Activated CD4-positive, CD25-positive, alpha-beta regulatory T cell treated with anti-CD3 and anti-CD28 coated beads, Interleukin-2, amount 50 U/mL, for 72 hours (primary cell): Measurements from ENCODE around the gene NLRC5.
"Not testable (repeated sequence)": the region's sequence is repeated elsewhere in the genome, so short reads cannot be mapped to it uniquely, and the experiment has no call there.

ENCODE experiments used
- DNase-seq: peaks from one replicate; pipeline ENCODE4 v3.0.0; 2021

The NLRC5 gene

DNA sequence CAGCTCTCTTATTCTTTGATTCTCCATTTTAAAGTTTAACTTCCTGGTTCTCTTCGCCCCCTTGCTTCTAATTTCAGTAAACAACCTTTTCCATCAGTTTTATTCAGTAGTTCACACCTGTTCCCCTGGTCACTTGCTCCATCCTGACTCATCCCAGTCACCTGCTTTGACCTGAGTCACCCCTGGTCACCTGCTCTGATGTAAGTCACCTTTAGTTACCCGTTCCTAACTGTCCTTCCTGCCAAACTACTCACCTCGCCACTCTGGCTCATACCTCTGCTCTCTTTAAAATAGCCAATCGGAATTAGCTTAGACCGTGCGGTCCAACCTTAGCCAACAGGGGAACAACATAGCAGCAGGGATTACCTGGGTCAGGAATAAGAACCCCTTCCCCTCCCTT is 4.7 kb upstream of the NLRC5 start:
- no peak for DNase-seq

DNA sequence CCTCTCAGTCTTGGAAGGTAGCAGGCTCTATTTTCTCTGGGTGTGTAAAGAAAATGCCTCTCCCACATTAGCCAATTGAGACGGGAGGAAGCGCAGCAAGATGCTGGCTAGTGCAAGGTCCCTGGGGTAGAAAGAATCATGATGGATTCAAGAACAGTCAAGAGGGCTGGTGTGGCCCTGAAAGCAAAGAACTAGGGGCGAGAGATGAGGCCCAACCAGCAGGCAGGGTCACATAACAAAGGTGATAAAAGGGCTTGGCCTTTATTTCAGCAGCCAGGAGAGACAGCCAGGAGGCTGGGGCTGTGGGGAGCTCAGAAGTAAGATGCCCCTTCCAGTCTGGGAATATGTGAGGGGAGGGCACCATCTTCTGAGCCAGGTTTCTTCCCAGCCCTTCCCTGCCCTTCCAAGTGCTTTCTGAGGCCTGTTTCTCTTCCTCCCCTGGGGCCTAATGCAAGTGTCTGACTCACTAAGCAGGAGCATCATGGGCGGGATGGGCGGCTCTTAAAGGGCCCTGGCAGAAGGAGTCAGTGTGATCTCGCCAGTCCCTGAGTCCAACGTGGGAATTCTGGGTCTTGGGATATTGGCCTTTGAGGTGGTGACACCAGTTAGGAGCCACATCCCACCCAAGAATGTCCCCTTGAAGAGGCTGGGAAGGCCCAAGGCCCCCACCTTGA is 3.9 kb upstream of the NLRC5 start:
- DNase-seq: no peak

DNA sequence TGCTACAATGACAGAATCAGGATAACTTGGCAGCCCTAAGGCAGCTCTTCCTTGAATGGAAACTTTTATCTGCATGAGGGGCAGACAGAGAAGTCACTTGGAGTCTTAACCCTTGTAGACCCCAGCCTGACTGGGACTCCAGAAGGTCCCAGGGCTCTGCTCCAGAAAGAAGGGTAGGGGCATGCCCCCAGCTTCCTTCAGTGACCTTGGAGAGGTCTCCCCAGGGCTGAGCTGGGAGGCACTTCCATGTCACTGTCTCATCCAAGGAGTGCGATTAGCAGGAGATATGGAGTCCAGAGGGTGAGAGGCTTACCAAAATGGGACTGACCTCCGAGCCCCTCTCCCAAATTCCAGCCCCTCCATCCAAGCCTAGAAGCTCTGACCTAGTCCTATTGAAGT is 3.4 kb upstream of the NLRC5 start:
- no peak for DNase-seq

DNA sequence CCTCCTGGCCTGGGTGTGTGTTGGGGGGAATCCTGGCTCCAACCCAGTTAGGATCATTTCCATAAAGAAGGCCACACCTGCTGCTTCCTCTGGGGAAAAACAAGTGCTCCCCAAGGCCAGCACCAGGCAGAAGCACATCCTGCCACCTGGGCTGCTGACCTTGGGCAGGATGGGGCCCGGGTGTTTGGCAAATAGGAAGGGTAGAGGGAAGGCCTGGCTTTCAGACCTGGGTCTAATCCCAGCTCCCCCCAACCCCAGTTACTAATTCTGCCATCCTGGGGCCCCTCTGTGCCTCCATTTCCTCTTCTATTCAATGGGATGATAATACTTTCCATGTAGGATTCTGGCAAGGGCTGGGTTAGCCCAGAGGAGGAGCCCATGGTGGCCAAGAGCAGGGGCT is 3.0 kb upstream of the NLRC5 start:
- DNase-seq: no peak

DNA sequence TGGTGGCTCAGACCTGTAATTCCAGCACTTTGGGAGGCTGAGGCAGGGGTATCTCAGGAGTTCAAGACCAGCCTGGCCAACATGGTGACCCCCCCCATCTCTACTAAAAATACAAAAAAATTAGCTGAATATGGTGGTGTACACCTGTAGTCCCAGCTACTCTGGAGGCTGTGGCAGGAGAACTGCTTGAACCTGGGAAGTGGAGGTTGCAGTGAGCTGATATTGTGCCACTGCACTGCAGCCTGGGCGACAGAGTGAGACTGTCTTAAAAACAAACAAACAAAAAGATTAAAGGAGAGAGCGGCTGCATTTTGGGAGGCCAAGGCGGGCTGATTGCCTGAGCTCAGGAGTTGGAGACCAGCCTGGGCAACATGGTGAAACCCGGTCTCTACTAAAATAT is 2.4 kb upstream of the NLRC5 start:
- not testable (repeated sequence) for DNase-seq

DNA sequence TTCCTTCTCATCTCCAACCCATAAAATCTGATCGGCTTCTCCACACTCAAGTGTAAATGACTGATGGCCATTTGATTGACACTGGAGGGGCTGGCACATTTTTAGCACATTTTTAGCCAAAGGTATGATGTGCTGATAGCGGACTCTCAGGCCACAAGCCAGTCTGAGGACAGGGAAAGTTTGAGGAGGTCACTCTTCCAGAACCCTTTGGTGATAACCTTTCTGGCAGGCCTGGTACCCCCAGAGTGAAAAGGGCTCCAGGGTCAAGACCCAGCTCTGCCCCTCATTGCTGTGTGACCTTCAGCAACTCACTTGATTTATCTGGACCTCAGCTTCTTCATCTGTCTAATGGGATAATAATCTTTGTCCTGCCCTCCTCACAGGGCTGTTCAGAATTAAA is 1.7 kb upstream of the NLRC5 start:
- DNase-seq: no peak

DNA sequence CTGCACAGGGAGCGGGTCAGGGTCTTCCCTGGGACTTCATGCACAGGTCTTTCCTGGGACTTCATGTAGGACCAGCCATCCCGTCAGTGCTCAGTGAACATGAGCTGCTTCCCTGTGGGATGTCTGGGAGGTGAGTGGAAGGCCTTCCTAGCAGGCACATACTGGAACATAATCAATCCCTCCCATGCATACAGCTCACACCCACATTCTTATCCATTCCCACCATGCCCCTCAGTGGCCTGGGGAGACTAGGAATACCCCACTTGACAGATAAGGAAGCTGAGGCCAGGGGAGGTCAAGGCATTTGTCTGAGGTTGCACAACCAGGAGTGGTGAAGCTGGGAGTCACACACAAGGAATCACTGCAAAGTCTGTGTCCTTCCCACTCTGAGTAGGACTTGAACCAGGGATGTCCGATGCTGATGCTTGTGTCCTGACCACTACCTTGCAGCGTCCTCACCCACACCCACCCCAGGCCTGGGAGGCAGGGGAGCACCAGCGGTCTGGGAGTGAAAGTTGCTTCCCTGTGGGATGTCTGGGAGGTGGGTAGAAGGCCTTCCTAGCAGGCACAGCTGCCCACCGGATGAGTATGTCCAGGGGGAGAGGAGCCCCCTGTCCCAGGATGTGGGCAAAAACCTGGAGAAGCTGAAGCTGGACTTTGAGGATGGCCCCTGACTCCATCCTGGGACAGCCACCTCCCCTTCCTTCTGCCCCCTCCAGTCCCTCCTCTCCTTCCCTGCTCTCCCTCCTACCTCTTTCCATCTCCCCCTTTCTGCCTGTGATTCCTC is 1.0 kb upstream of the NLRC5 start:
- no peak for DNase-seq

DNA sequence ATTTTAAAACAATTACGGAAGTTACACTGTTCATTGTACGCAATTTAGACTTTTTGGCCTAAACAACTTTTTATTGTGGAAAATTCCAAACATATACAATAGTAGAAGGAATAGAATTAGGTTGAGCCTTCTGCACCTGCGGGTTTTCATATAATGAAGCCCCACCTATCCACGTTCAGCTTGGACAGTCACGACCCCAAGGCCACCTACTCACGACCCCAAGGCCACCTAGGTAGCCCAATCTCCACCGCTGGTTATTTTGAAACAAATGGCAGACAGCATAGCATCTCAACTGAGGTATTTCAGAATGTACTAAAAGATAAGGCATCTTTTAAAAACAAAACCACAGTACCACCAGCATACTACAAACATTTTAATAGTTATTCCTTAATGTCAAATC is 631 bp downstream of the NLRC5 start:
- DNase-seq: no peak

DNA sequence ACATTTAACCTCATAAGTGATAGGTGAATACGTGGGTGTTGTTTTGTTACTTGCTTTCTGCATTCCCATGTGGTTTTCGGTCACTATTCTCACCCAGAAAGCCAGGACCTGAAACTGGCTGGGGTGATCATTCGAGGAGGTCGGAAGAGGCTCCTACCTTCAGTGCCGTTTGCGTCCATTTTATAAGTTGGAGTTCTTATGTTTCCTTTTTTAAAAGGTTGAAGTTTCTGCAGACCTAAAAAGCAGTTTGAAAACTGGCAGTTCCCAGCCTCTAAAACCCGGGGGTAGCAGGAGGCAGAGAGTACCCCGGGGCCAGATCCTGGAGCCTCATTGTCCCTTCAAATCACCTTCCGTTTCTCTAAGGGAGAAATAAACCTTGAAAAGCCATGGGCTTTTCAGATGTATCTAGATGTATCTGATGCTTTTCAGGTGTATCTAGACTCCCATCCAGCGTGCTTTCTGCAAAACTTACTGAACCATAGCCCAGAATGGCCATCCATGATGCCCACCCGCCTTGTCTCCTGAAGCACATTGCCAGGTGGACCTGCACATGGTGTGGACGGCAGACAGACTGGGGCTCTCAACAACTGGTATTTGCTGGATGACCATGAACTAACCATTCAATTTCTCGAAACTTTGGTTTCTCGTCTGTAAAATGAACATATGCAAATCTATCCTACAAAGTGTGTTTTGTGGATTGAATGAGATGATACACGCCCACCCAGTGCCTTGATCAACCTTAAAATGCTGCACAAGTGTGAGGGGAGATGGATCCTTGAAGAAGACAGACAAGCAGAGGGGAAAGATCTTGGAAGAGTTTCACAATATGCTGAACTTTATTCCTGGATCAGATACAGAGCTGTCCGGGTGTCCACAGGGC is 1.3 kb downstream of the NLRC5 start:
- DNase-seq: no peak

DNA sequence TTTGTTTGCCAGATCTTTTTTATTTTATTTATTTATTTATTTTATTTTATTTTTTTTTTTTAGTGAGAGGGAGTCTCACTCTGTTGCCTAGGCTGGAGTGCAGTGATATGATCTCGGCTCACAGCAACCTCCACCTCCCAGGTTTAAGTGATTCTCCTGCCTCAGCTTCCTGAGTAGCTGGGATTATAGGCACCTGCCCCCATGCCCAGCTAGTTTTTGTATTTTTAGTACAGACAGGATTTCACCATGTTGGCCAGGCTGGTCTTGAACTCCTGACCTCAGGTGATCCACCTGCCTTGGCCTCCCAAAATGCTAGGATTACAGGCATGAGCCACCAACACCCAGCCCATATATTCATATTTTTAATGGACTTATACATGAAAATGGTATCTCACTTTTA is 3.1 kb downstream of the NLRC5 start:
- not testable (repeated sequence) for DNase-seq

DNA sequence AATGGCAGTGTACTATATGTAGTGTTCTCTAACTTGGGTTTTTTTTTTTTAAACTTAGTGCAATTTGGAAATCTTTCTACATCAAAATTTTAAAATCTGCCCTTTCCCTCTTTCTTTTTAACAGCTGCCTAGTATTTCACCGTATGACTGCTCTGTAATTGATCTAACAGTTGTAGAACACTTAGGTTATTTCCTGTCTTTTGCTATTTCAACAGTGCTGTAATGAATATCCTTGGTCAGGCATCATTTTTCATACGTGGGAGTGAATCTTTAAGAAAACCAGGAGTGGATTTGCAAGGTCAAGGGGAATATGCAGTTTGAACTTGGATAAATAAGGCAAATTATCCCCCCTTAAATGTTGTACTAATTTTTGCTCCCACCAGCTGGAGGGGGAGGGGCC is 3.8 kb downstream of the NLRC5 start:
- no peak for DNase-seq

DNA sequence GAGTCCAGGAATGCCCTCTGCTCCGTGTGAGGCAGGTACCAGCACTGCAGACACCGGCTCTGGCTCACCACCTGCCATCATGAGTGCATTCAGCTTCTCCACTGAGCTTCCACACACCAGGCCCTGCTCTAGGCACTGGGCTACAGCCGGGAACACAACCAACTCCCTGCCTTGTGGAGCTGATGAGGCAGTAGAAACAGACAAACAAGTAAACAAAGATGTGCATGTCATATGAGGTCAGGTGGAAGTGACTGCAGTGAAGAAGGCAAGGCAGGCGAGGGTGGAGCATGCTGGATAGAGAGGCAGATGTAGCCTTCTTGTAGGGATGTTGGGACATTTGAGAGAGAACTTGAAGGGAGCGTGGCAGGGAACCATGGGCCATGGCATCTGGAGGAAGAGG is 5.0 kb downstream of the NLRC5 start:
- DNase-seq: no peak

DNA sequence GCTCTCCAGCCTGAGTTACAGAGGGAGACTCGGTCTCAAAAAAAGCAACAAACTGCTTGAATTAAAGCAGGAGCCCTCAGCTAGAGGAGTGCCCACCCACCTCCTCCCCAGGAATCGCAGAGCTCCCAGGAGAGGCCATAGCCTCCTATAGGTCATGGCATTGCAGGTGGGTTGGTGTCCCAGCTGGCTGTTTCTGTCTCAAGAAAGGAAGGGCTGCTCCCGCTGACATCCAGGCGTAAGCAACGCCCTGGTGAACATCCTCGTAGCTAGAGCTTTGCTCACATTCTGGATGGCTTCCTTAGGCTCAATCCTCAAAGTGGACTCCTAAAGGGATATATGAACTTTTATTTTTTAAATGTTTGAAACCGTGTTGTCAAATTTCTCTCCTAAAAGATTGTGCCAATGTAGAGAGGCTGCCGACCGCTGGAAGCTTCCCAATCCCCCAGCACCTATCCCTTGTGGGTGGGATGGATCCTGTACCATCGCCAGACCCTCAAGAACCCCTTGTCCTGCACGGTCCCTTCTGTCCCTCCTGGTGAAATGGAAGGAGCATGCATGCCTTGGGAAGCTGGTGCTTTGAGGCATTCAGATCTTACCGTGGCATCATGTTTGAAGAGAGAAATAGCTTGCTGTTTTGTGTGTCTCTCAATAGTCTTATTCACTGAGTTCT is 5.9 kb downstream of the NLRC5 start:
- no peak for DNase-seq

DNA sequence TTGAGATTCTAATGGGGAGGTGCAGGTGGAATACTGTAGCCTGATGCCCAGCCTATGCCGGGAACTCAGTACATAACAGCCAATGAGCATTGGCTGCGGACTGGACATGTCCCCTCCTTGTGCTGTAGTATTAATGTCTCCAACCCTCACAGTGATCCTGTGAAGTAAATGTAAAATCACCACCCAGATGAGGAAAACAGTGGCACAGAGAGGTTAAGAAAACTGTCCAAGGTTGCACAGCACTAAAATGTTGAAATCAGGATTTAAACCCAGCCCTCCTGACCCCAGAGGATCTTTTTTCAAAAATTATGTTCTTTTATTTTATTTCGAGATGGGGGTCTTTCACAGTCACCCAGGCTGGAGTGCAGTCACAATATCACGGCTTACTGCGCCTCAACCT is 7.9 kb downstream of the NLRC5 start:
- DNase-seq: no peak

DNA sequence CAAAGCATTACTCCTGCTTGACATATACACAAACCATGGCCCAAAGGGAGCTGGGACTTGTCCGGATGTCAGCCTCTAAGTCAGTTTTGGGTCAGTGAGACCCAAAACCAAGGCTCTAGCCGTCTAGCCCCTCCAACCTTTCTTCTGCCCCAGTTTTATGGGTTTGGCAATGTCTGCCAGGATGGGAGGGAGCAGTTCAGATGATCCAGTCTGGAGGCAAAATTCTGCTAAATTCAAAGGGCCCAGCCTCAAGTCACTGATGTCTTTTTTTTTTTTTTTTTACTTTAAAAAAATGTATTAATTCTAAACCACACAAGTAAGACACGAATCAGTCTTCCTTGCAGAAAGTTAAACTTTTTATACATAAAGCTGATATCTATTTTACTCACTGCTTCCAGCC is 8.6 kb downstream of the NLRC5 start:
- DNase-seq: no peak

DNA sequence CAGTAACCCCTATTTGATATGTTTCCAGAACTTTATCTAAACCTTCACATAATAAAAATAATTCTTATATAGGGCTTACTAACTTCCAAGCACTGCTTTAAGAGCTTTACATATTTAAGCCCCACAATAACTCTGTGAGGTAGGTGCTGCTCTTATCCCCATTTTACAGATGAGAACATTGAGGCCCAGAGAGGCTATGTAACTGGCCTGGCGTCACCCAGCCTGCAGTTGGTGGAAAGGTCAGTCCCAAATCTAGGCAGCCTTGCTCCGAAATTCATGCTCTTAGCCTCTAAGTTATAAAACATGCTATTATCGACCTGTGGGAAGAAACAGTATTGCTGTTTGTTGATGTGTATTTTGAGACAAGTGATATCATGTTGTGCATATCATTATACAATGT is 9.0 kb downstream of the NLRC5 start:
- no peak for DNase-seq

DNA sequence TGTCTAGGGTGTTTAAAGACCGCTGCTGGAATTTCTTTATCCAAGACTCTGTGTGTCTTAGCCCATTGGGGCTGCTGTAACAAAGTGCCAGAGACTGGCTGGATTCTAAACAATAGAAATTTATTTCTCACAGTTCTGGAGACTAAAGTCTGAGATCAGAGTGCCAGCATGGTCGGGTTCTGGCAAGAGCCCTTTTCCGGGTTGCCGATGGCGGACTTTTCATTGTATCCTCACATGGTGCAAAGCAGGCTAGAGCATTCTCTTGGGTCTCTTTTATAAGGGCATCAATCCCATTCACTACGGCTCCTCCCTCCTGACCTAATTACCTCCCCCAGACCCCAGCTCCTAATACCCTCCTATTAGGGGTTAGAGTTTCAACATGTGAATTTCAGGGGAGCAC is 9.5 kb downstream of the NLRC5 start:
- no peak for DNase-seq

DNA sequence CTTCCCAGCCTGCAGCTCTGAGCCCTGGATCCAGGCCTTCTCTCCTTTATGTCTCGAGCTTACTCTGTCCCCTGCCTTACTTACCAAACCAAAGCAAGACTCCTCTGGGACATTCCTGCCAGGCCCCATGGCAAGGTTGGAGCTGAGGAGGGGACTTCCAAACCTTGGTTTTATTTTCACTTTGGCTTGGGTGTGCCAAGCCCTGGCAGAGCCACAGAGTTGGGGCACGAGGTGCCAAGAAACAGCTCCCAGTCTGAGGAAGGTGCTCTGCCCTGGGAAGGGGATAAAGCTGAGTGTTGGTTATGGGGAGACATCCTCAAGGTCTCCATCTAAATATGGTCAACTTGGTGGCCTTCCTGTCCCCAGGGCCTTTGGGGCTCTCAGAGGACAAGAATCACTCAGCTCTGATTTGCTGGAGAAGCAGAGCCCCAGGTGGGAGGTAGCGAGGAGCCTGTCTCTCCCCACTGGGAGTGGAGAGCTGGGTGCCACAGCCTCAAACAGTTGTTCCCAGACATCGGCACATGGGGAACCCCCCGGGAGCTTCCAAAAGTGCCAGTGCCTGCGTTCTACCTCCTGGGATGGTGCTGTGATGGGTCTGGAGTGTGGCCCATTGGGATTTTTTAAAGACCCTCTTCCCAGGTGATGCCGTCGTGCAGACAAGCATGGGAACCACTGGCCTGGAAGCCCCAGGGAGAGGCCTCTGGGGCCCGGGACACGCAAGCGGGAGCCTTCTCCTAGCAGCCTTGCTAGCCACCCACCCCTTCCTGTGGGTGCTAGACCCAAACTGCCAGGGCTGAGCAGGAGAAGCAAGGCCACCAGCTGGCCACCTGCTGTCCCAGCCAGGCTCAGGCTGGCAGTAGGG is 10.3 kb downstream of the NLRC5 start:
- DNase-seq: peak; percentile 44

DNA sequence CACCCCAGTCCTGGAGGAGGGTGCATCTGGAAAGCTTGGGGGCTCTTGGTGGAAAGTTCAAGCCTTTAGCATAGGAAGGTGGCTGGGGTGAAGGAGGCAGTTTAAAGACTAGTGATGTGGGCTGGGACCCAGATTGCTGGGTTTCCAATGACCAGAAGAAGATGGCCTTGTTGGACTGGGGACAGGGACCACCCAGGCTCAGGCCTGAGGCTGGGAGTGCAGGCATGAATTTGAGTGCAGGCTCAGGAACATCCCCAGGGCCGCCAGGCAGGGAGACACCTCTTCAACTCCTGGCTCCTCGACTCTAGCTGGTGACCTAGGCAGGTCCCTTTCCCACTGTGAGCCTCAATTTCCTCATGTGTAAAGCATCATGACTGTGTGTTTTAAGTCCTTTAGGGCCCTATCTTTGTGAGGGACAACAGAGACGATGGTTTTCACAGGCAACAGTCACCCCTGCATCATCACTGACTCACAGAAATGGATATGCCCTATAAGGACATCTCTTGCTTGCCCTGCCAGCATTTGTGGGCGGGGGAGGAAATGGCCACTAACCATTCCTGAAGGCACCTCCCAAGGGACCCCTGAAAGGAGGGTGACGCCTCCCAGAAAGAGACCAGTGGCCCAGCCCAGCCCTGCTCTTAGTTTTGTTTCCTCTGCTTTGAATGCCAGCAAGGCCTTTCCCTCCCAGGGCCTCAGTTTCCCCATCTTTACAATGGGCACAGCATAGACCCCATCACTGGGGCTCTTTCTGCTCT is 11.1 kb downstream of the NLRC5 start:
- peak; percentile 48 for DNase-seq

DNA sequence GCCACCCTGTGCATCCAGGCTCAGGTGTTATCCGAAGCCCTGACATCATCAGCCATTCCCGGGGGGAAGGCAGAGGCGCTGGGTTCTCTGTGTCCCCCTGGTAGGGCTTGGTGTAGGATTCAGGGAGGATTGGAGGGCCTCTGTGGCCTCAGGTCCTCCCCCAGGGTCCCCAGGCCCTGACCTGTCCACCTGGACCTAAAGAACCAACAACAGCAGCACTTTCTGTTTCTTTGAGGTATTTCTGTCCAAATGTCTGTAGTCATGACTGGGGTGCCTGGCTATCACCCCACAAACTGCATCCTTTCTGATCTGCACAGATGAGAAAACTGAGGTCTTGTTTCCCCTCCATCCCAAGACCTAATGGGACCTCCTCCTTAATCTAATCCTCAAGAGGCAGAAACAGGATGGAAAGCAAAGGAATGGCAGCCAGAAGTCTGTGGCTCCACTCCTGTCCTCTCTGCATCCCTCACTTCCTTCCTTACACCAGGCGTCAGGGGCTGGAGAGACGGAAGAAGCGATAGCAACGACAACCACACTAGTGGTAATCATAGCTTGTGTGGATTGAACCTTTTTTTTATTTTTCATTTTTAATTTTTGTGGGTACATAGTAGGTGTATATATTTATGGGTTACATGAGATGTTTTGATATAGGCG is 11.8 kb downstream of the NLRC5 start:
- DNase-seq: no peak
